Suprapubic skin (tissue), 3 donors: Measurements from ENCODE around the gene KIZ.

ENCODE experiments used
- EP300 ChIP-seq: sonication (generic); formaldehyde crosslinking; IDR thresholded peaks from one replicate; pipeline ENCODE4 v1.6.1; 2017; ENCODE audit warnings: antibody characterized with exemption
- TF ChIP-seq, protein P1 (sequence below), 2 donors: fragments of 200-600 bp in 1 of 2; fragments of 450-650 bp in 1 of 2; sonication (generic) in 1 of 2; IDR thresholded peaks; one replicate each; pipeline ENCODE4 v1.5.1; 2016 to 2019; ENCODE audit warnings: antibody characterized with exemption in 2 of 2, mild to moderate bottlenecking in 1 of 2, moderate library complexity in 1 of 2

GRCh38 chr20:21272279-21272678, 146.4 kb downstream of the KIZ start:
- no peak for TF ChIP-seq EP300
- TF ChIP-seq, protein P1, sequence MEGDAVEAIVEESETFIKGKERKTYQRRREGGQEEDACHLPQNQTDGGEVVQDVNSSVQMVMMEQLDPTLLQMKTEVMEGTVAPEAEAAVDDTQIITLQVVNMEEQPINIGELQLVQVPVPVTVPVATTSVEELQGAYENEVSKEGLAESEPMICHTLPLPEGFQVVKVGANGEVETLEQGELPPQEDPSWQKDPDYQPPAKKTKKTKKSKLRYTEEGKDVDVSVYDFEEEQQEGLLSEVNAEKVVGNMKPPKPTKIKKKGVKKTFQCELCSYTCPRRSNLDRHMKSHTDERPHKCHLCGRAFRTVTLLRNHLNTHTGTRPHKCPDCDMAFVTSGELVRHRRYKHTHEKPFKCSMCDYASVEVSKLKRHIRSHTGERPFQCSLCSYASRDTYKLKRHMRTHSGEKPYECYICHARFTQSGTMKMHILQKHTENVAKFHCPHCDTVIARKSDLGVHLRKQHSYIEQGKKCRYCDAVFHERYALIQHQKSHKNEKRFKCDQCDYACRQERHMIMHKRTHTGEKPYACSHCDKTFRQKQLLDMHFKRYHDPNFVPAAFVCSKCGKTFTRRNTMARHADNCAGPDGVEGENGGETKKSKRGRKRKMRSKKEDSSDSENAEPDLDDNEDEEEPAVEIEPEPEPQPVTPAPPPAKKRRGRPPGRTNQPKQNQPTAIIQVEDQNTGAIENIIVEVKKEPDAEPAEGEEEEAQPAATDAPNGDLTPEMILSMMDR (IDR thresholded peaks at IDR 0.05), result no peak
